A204.1 (cell line): ENCODE data around the gene FRMD4A.
"Not testable (repeated sequence)": the region's sequence is repeated elsewhere in the genome, so short reads cannot be mapped to it uniquely, and the experiment has no call there.

Experiments
- FAIRE-seq: peaks from 2 replicates; lab custom pipeline; 2012; peaks lifted over from hg19 to GRCh38; lab: Jason Lieb, UNC

FRMD4A gene

DNA sequence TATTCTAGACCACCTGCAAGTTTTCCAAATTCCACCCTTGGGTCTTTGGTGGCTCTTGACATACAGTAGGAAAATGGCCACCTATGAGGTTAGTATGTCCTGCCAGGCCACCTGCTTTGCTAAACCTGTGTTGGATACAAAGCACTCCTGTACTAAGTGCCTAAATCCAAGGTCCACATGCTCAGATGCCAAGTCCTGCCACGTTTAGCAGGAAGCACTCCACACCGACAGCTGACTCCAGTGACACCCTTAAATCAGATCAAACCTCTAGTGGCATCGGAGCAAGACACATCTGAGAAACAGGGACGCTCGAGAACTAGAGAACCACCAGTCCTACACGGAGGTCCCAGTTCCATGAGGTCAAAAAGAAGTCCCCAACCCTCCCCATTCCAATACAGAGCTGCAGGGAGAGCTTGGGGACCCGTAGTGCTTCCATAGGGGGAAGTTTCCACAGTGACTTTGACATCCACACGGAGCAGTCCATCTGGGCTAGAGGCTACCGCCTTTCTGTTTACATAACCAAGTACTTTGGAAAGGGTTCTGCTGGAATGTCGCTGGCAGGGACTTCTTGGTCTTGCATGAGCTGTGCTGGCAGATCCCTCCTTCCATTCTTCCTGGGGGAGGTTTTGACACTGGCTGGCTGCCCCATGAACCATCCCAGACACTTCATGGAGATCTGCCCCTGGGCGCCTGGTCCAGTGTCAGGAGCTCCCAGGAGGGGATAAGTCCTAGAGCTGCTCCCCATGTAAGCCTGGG, 453.4 kb downstream of the FRMD4A start:
- no peak for FAIRE-seq

GRCh38 chr10:13873196-13873595, 457.5 kb downstream of the FRMD4A start:
- no peak for FAIRE-seq

- FAIRE-seq: no peak
Observed at GRCh38 chr10:13872411-13872810, 458.3 kb downstream of the FRMD4A start.

DNA sequence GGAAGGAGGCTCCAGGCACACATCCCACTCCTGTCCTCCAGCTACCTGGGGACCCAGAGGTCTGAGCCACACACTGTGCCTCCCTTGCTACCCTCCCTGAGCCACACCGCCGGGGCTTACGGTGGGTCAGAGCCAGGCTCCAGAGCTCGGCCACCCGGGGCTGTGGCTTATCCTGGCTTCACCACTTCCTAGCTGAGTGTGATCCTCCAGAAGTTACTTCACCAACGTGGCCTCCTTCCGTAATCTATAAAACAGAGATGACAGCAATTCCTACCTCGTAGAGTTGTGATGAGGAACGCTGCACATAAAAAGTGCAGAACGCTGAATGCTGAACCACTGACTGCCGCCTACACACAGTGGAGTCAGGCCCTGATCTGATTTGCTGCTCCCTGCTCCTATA, 458.9 kb downstream of the FRMD4A start:
- FAIRE-seq: no peak

DNA sequence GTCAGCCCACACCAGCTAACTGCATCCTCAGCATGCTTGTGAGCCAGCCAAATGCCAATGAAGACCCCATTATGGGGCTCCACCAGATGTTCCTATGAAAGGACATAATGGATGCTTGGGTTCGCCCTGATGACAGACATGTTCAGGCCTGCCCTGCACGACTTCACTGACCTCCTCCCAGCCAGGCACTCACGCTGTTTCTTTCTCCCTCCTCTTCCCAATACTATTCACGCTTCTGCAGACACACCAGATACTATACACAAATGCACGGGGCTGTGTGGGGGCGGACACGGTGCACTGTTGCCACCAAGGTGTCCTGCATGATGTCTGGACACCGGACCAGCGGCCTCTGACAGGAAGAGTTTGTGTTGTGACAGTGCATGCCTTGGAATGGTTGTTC, 459.7 kb downstream of the FRMD4A start:
- no peak for FAIRE-seq

- no peak for FAIRE-seq
Observed at GRCh38 chr10:13869295-13869664, 461.4 kb downstream of the FRMD4A start.

DNA sequence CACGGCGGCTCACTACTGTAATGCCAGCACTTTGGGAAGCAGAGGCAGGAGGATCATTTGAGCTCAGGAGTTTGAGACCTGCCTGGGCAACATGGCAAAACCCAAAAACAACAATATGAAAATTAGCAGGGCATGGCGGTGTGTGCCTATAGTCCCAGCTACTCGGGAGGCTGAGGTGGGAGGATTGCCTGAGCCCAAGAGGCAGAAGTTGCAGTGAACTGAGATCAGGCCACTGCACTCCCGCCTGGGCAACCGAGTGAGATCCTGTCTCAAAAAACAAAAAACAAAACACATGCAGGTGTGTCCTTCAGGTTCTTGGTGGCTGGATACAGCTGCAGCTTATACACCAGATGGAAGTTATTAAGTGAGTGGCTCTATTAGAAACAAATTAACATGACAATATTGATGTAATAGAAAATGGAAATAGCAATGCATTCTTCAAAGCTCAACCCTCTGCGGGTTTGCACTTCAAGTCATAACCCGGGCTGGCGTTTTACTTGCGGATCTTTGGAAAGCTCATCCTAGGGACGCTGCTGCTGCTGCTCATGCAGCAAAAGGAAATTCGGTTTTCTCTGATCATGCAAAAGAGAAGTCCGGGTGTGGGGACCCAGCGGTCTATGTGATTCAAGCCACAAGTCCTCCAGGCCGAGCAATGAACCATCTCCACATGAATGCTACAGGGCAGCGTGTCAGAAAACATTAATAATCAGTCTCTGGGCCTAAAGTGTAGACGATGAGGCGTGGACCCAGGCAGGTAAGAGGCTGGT, 462.0 kb downstream of the FRMD4A start:
- FAIRE-seq: no peak

- no peak for FAIRE-seq
Observed at GRCh38 chr10:13867822-13868221, 462.9 kb downstream of the FRMD4A start.

- FAIRE-seq: no peak
Observed at GRCh38 chr10:13865758-13866491, 464.8 kb downstream of the FRMD4A start.

DNA sequence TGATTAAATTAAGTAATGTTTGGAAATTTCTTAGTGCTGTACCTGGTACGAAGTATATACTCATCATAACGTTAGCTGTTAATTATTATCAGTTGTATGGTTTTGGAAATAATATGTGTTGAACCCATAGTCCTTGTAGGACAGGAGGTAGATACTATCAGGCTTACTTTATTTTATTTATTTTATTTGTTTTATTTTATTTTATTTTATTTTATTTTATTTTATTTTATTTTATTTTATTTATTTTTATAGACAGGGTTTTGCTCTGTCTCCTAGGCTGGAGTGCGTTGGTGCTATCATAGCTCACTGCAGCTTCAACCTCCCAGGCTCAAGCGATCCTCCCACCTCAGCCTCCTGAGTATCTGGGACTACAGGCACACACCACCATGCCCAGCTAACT, 465.5 kb downstream of the FRMD4A start:
- FAIRE-seq: not testable (repeated sequence)

DNA sequence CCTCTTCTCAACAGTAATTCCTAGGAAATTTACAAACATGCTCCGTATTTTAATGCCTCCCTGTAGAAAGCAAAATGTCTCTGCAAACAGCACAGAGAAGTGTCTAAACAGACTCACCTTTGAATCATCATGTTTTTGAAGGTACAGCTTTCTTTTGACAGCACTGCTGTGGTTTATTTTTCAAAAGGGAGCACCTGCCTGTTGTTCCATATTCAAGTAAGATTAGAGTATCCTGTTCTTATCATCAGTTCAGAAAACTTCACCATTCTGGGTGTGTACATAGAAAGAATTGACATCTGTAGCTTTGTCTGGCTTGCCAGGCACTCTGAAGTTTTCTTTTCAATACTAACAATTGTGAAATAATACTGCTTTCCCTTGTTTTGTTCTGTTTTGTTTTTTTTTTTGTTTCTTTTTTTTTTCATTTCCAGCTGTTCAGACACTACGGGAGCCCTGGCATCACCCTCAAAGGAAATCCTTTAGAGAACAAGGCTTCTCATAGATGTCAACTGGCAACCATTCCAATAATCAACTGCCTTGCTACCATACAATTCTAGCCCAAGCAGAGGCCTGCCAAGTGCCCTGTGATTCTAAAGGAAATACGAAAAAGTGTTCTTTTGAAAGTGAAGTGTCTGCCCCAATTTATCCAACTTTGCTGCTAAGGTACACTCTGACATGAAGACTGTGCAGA, 468.0 kb downstream of the FRMD4A start:
- no peak for FAIRE-seq

DNA sequence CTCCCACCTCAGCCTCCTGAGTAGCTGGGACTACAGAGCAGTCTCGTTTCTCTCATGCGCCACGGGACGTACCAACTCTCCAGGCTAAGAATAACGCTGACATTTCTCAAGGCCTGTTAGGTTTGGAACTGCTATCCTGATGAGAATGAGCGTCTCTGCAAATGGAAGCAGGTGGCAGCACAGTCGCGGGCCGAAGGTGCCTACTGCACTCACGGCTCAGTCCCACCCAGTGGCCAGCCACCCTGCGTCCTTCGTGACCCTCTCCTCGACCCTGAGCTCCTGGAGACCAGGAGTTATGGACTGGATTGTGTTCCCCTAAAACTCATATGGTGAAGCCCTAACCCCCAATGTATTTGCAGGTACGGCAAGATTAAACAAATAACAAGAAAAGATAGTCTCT, 469.8 kb downstream of the FRMD4A start:
- no peak for FAIRE-seq

- no peak for FAIRE-seq
Observed at GRCh38 chr10:13859979-13860654, 470.6 kb downstream of the FRMD4A start.

- no peak for FAIRE-seq
Observed at GRCh38 chr10:13858709-13859108, 472.0 kb downstream of the FRMD4A start.

GRCh38 chr10:13857451-13857850, 473.3 kb downstream of the FRMD4A start:
- no peak for FAIRE-seq

DNA sequence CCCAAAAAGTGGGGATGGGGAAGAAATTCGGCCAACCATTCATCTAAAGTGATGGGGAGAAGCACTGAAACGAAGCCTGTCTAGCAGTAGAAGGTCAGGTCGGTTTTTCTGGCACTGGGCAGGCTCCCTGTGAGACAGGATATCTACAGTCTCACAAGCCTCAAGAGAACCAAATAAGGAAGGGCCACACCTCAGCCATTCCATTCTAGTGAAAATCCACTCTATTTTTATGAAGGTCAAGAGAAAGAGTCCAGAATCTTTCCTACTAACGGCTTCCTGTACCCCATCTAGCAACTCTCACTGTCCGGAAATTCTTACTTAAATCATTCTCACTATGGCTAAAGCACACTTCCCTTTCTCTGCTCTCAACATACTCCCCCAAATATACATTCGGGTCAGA, 476.9 kb downstream of the FRMD4A start:
- no peak for FAIRE-seq

GRCh38 chr10:13852872-13853271, 477.9 kb downstream of the FRMD4A start:
- FAIRE-seq: no peak

DNA sequence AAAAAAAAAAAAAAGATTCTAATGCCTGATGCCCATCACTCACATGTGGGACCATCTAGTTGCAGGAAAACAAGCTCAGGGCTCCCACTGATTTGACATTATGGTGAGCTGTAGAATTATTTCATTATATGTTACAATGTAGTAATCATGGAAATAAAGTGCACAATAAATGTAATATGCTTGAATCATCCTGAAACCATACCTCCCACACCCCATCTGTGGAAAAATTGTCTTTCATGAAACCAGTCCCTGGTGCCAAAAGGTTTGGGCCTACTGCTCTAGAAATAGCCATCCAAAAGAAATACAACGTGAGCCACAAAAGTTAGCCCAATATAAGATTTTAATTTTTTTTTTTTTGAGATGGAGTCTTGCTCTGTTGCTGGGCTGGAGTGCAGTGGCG, 478.8 kb downstream of the FRMD4A start:
- no peak for FAIRE-seq

- FAIRE-seq: no peak
Observed at GRCh38 chr10:13848520-13849445, 481.9 kb downstream of the FRMD4A start.

GRCh38 chr10:13847201-13847631, 483.5 kb downstream of the FRMD4A start:
- FAIRE-seq: no peak

DNA sequence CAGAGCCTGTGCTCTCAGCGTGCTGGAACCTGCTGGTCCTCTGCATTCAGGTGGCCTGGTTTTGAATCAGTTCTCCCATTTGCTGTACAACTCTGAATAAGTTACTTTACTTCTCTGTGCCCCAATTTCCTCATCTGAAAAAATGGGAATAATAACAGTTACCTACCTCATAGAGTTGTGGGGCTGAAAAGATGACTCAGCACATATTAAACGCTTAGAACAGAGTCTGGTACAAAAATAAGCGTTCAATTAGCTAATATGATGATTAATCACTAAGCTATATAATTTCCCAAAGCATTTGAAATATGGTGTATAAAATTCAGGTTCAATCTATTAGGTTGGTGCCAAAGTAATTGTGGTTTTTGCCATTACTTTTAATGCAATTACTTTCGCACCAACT, 484.8 kb downstream of the FRMD4A start:
- FAIRE-seq: no peak
